Effector memory CD4-positive, alpha-beta T cell (primary cell): ENCODE measurements around the gene SGMS1.

Experiments
- DNase-seq, 3 donors: peaks; one replicate each; pipeline ENCODE4 v3.0.0-alpha.2; 2020
- H3K27ac ChIP-seq: 2 replicates; pipeline ENCODE4 v1.7.0; 2013; ENCODE audit warnings: mild to moderate bottlenecking, low read length, moderate library complexity; ENCODE audit not compliant: insufficient read depth, poor library complexity, severe bottlenecking
- H3K27me3 ChIP-seq: replicated peaks from 2 replicates; pipeline ENCODE4 v1.7.0; 2013; ENCODE audit warnings: mild to moderate bottlenecking, low read length; ENCODE audit not compliant: insufficient read depth, control insufficient read depth, poor library complexity, severe bottlenecking
- H3K36me3 ChIP-seq: 2 replicates; pipeline ENCODE4 v1.7.0; 2013; ENCODE audit warnings: mild to moderate bottlenecking, low read length, moderate library complexity; ENCODE audit not compliant: control insufficient read depth, insufficient read depth
- H3K4me1 ChIP-seq: 2 replicates; pipeline ENCODE4 v1.7.0; 2013; ENCODE audit warnings: low read length, mild to moderate bottlenecking; ENCODE audit not compliant: control insufficient read depth, insufficient read depth, poor library complexity, severe bottlenecking
- H3K4me3 ChIP-seq: 2 replicates; pipeline ENCODE4 v1.7.0; 2013; ENCODE audit warnings: low read length, low read depth, mild to moderate bottlenecking; ENCODE audit not compliant: insufficient read depth, poor library complexity, severe bottlenecking
- H3K9me3 ChIP-seq: 2 replicates; pipeline ENCODE4 v1.7.0; 2013; ENCODE audit warnings: mild to moderate bottlenecking, low read length, moderate library complexity; ENCODE audit not compliant: control insufficient read depth

SGMS1 gene

DNA sequence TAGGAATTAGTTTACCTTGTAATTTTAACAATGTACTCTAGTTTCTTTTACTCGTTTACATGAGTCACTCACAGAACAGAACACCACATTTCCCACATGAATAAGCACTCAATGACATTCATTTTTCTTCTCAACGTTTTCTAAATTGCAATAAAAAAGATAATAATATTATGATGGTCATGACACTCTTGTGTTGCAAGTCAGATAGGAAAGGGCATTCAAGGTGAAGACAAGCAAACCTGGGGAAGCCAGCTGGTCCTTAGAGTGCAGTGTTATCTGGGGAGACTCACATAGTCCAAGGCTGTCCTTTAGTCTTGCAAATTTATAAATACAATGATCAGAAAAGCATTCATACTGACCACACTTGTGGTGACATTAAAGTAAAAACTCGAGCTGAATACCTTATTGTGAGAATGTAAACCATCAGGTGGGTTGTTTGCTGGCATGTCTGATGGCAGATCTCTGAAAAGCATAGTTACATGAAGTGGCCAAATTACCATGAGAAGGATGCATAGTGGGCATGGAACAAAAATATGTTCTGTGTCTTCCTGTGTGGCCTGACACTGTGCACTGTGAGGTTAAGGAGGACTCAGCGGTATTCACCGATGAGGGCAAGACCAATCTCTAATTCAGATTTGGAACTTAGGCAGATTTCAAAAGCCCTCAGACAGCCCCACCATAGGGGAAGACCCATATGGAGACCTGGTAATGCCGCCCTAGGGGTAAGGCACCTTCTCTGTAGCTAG, 213.5 kb downstream of the SGMS1 start:
- H3K4me3 ChIP-seq = no peak overlapping the region
- no peaks in the 10 kb centered on the region for H3K4me1 ChIP-seq
- H3K9me3 ChIP-seq = no peaks in the 10 kb centered on the region
- no peaks in the 10 kb centered on the region for H3K27me3 ChIP-seq
- no peak for DNase-seq
- no peaks in the 10 kb centered on the region for H3K36me3 ChIP-seq
- no peak overlapping the region for H3K27ac ChIP-seq

DNA sequence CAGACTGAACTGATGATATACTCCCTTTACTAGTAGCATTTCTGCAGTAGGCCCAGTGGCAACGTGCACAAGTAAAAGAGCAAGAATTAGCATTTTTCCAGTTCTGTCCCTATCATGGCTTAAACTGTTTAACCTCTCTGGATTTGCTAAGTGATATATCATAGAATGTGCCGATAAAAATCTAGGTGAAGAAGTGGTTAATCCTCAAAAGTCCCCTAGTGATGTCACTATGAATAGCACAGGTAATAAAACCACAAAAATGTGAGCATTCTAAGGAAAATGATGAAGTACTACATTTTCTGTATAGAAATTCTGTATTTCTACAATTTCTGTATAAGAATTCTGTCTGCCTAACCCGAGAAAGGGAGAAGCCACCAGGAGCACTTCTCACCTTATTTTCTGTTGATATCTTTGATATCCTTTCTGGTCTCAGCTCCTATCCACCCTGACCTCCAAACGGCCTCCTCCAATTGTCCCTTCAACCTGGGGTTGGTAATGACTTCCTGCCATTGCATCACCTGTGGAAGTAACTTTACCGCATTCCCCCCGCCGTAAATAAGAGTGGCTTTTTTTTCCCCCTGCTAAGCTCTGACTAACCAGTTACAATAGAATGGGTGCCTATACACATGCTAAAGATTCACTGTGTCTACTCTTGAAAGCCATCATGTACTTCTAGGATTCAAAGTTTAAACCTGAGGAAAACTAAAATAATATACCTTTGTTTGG, 216.5 kb downstream of the SGMS1 start:
- H3K4me1 ChIP-seq = no peaks in the 10 kb centered on the region
- H3K36me3 ChIP-seq = no peaks in the 10 kb centered on the region
- no peak overlapping the region for H3K27ac ChIP-seq
- H3K27me3 ChIP-seq = no peaks in the 10 kb centered on the region
- no peak overlapping the region for H3K4me3 ChIP-seq
- no peaks in the 10 kb centered on the region for H3K9me3 ChIP-seq
- DNase-seq = no peak

DNA sequence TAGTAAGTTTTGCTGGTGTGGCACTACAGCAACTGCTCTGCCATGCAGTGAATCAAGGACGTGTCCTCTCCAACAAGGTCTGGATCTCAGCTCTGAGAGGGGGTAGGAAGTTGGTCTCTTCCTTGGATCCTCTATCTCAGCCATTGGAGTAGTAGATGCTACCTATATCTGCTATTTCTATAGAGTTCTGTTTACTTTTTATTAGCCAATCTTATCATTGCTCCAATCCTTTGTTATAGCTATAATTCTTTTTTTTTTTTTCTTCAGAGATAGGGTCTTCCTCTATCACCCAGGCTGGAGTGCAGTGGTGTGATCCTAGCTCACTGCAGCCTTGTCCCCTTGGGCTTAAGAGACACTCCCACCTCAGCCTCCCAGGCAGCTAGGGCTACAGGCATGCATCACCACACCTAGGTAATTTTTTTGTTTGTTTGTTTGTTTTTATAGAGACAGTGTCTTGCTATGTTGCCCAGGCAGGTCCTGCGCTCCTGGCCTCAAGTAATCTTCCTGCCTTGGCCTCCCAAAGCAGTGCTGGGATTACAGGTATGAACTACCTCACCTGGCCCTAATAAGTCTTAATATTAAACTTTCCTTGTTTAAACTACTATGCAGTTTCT, 217.2 kb downstream of the SGMS1 start:
- DNase-seq = no peak
- H3K27ac ChIP-seq = no peak overlapping the region
- no peaks in the 10 kb centered on the region for H3K9me3 ChIP-seq
- no peaks in the 10 kb centered on the region for H3K36me3 ChIP-seq
- H3K4me3 ChIP-seq = no peak overlapping the region
- H3K27me3 ChIP-seq = no peaks in the 10 kb centered on the region
- no peaks in the 10 kb centered on the region for H3K4me1 ChIP-seq

DNA sequence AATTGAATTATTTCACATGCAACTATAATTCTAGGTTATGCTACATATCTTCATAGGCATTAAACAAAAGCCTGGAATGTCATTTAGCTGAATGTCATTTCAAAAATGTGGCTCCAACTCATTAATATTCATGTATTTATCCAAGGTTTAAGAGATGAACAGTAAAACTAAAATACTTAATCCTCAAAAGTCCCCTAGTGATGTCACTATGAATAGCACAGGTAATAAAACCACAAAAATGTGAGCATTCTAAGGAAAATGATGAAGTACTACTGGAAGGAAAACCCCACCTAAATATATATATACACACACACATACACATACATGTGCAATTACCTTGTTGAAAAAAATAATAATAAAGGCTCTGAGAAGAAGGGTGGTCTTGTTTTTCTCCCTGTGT, 218.0 kb downstream of the SGMS1 start:
- H3K4me3 ChIP-seq = no peak overlapping the region
- no peaks in the 10 kb centered on the region for H3K36me3 ChIP-seq
- no peaks in the 10 kb centered on the region for H3K9me3 ChIP-seq
- no peaks in the 10 kb centered on the region for H3K27me3 ChIP-seq
- no peak for DNase-seq
- no peaks in the 10 kb centered on the region for H3K4me1 ChIP-seq
- no peak overlapping the region for H3K27ac ChIP-seq

DNA sequence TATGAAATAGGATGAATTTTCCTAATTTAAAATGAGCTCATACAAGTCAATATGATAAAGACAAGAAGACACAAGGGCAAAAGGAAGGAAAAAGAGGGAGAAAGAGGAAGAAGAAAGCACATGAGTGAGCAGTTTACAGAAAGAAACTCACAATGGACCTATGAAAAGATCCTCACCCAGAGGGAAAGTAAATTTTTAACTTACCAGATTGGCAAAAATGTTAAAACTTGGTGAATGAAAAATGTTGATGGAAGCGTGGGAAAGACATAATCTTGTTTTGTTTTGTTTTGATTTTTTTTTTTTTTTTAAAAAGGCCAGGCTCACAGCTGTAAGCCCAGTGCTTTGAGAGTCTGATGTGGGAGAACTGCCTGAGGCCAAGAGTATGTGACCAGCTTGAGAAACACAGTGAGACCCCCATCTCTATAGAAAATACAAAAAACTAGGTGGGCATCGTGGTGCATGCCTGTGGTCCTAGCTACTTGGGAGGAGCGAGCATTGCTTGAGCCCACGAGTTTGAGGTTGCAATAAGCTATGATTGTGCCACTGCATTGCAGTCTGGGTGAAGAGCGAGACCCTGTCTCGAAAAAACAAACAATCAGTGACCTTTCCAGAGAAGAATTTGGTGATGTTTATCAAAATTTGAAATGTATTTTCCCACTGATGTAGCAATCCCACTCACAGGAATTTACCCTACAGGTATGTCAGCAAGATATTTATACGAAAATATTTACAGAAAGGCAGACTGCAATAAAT, 219.6 kb downstream of the SGMS1 start:
- Histone ChIP-seq H3K36me3 (no peaks in the 10 kb centered on the region), H3K4me3 (no peak overlapping the region), H3K4me1 (no peaks in the 10 kb centered on the region), H3K27me3 (no peaks in the 10 kb centered on the region), H3K9me3 (no peaks in the 10 kb centered on the region), H3K27ac (no peak overlapping the region)
- no peak for DNase-seq

DNA sequence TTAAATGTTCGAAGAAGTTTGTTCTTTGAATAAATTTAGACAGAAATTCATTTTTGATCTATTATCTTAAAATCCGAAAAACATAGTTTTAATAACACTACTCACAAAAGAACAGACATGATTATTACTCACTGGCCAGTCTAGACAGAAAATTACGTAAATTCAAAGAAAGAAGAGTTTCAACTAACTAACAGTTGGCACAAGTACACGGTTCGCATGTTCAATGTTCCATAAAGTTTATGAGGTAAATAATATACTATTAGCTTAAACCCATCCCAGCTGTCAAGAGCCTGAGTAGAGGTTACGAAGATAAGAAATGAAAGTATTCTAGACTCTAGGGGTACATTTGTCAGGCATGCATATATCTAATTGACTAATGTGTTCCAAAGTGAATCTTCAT, 220.7 kb downstream of the SGMS1 start:
- H3K4me1 ChIP-seq = no peaks in the 10 kb centered on the region
- no peaks in the 10 kb centered on the region for H3K9me3 ChIP-seq
- H3K27me3 ChIP-seq = no peaks in the 10 kb centered on the region
- H3K36me3 ChIP-seq = no peaks in the 10 kb centered on the region
- H3K27ac ChIP-seq = no peak overlapping the region
- DNase-seq = no peak
- no peak overlapping the region for H3K4me3 ChIP-seq

DNA sequence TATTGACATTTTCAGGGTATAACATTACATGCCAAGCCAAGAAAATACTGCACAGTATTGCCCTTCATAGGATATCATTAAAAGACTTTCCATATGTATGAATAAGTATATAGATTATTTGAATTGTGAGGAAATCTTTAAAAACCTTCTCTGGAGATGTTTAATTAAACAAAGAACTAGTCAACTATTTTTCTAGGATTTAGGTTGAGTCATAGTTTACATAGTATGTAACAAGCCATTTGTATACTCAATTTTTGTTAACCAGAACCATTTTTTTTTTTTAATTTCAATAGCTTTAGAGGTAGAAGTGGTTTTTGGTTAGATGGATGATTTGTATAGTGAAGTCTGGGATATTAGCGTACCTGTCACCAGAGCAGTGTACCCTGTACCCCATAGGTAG, 221.3 kb downstream of the SGMS1 start:
- H3K9me3 ChIP-seq = no peaks in the 10 kb centered on the region
- H3K4me1 ChIP-seq = no peaks in the 10 kb centered on the region
- DNase-seq = no peak
- no peak overlapping the region for H3K27ac ChIP-seq
- H3K4me3 ChIP-seq = no peak overlapping the region
- H3K27me3 ChIP-seq = no peaks in the 10 kb centered on the region
- H3K36me3 ChIP-seq = no peaks in the 10 kb centered on the region

DNA sequence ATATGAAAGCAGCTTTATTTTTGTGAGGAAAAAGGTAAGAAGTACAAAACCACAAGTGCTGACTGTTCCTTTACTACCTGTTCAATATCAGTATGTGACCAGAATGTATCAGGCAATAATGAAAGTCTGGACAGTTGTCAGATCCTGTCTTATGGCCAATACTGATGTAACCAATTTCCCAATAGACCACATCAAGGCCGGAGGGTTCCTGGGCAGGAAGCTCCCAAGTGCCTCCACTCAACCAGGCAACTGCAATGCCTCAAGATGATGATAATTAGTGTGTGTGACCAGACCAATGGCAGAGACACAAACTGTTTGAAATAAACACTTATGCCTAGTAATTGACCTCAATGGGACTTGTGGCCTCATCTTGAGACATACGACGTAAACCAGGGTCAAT, 223.1 kb downstream of the SGMS1 start:
- Histone ChIP-seq H3K9me3 (no peaks in the 10 kb centered on the region), H3K36me3 (no peaks in the 10 kb centered on the region), H3K4me1 (no peaks in the 10 kb centered on the region), H3K4me3 (no peak overlapping the region), H3K27ac (no peak overlapping the region), H3K27me3 (no peaks in the 10 kb centered on the region)
- no peak for DNase-seq

DNA sequence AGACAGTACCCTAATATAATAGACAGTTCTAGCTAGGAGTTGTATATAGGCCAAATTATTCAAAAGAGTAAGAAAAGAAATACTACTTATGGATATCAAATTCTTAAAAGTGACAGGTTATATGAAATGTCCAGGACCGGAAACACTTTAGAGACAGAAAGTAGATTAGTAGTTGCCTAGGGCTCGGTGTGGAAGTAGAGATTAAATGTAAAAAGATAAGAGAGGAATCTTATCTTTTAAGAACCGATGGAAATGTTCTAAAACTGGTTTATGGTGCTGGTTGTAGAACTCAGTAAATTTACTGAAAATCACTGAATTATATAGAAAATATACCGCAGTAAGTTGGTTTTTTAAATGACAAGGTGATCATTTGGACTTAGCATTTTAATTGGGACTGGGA, 224.9 kb downstream of the SGMS1 start:
- no peak for DNase-seq
- no peaks in the 10 kb centered on the region for H3K27me3 ChIP-seq
- no peaks in the 10 kb centered on the region for H3K9me3 ChIP-seq
- H3K4me1 ChIP-seq = no peaks in the 10 kb centered on the region
- H3K4me3 ChIP-seq = no peak overlapping the region
- no peak overlapping the region for H3K27ac ChIP-seq
- no peaks in the 10 kb centered on the region for H3K36me3 ChIP-seq
